Epithelial cell of prostate (primary cell): ENCODE data around the gene KYAT1.
"Not testable (repeated sequence)": the region's sequence is repeated elsewhere in the genome, so short reads cannot be mapped to it uniquely, and the experiment has no call there.

Experiments used
- DNase-seq: peaks from one replicate; pipeline ENCODE4 v3.0.0-alpha.2; 2011; ENCODE audit warnings: low read depth, low spot score
- H3K27ac ChIP-seq: fragments of 450-650 bp; 2 replicates; pipeline ENCODE4 v1.5.1; 2017; ENCODE audit warnings: mild to moderate bottlenecking

Gene KYAT1

DNA sequence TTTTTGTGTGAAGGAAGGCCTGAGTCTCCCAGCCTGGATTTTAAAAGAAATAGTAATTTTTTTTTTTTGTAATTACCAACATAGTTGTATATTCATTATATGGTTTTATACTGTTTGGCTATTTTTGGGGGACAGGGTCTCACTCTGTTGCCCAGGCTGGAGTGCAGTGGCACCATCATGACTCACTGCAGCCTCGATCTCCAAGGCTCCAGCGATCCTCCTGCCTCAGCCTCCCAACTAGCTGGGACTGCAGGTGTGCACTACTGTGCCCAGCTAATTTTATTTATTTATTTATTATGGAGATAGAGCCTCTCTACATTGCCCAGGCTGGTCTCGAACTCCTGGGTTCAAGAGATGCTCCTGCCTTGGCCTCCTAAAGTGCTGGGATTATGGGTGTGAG is 5.3 kb upstream of the KYAT1 start:
- no peak for DNase-seq
- peak overlapping the region; percentile 98 for H3K27ac ChIP-seq

DNA sequence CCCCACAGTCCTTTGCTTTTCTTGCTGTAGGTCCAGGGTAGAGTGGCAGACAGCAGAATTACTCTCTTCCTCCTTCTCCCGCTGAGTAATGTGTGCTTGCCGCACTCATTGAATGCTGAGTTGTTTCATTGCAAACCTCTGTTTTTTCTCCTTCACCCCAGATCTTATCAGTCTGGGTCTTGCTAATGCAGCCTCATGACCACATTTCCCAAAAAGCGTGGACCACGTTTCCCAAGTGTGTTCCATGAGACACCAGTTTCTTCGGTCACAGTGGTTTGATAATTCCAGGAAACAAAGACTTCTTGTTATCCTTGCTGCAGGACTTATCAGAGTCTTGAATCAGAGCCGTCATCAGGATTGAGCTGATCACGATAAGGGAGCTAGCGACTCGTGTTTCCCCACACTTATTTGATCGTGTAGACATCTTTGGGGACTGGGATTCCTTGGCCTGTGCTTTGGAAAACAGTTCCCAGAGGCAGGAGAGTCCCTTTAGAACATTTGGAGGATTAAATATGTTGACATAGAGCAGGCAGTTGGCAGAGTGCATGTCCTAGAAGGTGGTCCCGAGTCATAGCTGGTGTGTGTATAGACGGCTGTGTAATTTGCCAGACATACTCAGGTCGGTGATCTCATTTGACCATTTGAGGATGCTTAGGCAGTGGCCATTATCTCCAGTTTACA is 4.6 kb upstream of the KYAT1 start:
- no peak for DNase-seq
- peak overlapping the region; percentile 98 for H3K27ac ChIP-seq

- DNase-seq: no peak
- peak overlapping the region; percentile 98 for H3K27ac ChIP-seq
These were observed 4.0 kb upstream of the KYAT1 start for GRCh38 chr9:128885798-128886197.

- H3K27ac ChIP-seq: peak overlapping the region; percentile 98
- DNase-seq: no peak
These were observed 3.6 kb upstream of the KYAT1 start for GRCh38 chr9:128885376-128885775.

GRCh38 chr9:128884164-128884563 is 2.4 kb upstream of the KYAT1 start:
- H3K27ac ChIP-seq: peak overlapping the region; percentile 98

GRCh38 chr9:128882677-128883603 is 1.2 kb upstream of the KYAT1 start:
- no peak for DNase-seq
- peak overlapping the region; percentile 98 for H3K27ac ChIP-seq

More at GRCh38 chr9:128884164-128884563, 2.4 kb upstream of the KYAT1 start:
- no peak for DNase-seq

- no peak for DNase-seq
- H3K27ac ChIP-seq: no peak overlapping the region
These were observed 3.9 kb downstream of the KYAT1 start for GRCh38 chr9:128877852-128878251.

DNA sequence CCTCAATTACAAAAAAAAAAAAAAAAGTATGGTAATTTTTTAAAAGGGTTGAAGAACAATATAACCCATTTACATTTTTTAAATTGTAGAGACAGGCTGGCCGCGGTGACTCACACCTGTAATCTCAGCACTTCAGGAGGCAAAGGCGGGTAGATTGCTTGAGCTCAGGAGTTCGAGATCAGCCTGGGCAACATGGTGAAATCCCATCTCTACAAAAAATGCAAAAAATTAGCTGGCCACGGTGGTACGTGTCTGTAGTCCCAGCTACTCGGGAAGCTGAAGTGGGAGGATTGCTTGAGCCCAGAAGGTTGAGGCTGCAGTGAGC is 10.8 kb downstream of the KYAT1 start:
- not testable (repeated sequence) for DNase-seq, H3K27ac ChIP-seq

GRCh38 chr9:128870128-128870940 is 11.4 kb downstream of the KYAT1 start:
- no peak for DNase-seq
- H3K27ac ChIP-seq: no peak overlapping the region

DNA sequence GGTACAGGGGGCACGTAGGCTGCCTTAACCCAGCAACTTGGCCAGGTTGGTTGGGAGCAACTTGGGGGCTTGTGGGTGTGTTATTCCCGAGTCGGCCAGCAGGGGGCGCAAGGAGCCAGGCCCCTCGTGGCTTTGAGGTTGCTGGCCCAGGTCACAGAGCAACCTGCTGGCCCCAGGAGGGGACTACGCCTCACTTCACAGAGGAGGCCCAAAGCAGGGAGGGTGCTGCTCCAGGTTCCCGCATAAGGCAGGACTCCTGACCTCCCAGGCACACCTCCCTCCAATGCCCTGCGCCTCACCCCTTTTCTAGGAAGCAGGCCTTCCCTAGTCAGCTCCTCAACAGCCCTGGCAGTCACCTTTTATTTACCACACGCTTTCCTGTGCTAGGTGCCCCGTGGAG is 18.1 kb downstream of the KYAT1 start:
- DNase-seq: no peak
- H3K27ac ChIP-seq: no peak overlapping the region

DNA sequence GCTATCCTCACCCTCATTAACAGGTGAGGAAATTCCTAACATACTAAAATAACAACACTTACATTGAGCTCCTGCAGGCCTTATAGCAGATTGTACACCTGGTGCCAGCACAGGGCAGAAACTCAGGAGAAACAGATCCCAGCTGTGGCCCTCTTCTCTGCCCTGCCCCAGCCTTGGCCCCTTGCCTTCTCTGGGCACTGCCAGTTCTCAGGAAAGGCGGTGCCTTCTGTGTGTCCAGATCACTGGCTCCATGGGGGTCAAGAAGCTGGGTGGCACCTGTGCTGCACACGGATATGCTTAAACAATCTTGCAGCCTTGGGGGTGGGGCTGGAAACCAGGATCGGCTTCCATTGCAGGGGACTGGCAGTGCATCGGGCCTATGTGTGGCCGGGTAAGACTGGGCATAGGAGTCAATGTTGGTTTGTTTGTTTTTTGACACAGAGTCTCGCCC is 19.3 kb downstream of the KYAT1 start:
- no peak overlapping the region for H3K27ac ChIP-seq
- no peak for DNase-seq

DNA sequence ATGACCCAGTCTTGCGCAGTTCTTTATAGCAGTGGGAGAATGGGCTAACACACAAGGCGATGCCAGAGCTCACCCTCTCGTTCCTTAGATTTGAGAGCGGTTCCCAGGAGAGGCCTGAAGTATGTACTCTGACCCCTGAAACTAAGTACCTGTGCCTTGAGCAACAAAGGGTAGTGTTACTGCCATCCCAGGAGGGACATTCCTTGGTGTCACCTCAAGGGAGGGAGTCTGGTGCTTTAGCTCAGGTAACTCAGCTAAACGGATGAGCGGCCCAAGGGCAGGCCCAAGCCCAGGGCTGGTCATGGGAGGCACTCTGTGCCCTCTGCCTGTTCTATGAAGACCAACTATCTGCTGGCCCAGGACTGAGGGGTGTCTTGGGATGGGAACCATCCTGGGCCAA is 20.2 kb downstream of the KYAT1 start:
- no peak overlapping the region for H3K27ac ChIP-seq
- no peak for DNase-seq

DNA sequence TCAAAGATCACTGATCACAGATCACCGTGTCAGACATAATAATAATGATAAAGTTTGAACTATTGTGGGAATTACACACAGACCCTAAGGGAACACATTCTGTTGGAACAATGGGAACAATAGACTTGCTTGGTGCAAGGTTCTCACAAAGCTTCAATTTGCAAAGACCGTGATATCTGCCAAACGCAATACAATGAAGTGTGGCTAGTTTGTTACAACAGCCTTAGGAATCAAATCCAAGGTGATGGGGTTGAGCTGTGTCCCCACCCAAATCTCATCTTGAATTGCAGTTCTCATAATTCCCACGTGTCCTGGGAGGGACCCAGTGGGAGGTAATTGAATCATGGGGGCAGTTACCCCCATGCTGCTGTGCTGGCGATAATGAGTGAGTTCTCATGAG is 20.8 kb downstream of the KYAT1 start:
- peak overlapping the region; percentile 38 for H3K27ac ChIP-seq
- no peak for DNase-seq

DNA sequence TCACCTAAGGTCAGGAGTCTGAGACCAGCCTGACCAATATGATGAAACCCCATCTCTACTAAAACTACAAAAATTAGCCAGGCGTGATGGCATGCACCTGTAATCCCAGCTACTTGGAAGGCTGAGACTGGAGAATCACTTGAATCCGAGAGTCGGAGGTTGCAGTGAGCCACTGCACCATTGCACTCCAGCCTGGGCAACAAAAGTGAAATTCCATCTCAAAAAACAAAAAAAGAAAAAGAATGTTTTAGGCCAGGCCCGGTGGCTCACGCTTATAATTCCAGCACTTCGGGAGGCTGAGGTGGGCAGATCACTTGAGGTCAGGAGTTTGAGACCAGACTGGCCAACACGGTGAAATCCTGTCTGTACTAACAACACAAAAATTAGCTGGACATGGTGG is 23.3 kb downstream of the KYAT1 start:
- not testable (repeated sequence) for H3K27ac ChIP-seq, DNase-seq

GRCh38 chr9:128854454-128854853 is 27.3 kb downstream of the KYAT1 start:
- DNase-seq, H3K27ac ChIP-seq: not testable (repeated sequence)

- H3K27ac ChIP-seq, DNase-seq: not testable (repeated sequence)
These were observed 29.1 kb downstream of the KYAT1 start for GRCh38 chr9:128852646-128853045.

GRCh38 chr9:128851779-128852600 is 29.8 kb downstream of the KYAT1 start:
- not testable (repeated sequence) for DNase-seq, H3K27ac ChIP-seq

GRCh38 chr9:128851024-128851423 is 30.7 kb downstream of the KYAT1 start:
- DNase-seq: not testable (repeated sequence)

DNA sequence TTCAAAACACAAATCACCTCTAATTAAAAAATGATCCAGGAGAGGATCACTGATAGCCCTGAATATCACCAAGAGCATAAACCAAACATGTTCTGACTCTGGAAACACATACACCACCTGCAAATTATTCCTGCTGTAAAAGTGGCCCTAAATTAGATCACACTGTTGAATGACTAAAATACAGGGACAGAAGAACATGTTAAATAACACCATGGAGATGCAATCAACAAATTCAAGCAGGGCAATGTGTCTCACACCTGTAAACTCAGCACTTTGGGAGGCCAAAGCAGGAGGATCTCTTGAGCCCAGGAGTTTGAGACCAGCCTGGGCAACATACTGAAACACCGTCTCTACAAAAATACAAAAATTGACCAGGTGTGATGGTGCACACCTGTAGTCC is 33.9 kb downstream of the KYAT1 start:
- H3K27ac ChIP-seq: no peak overlapping the region
- no peak for DNase-seq

More at GRCh38 chr9:128851024-128851423, 30.7 kb downstream of the KYAT1 start:
- not testable (repeated sequence) for H3K27ac ChIP-seq

- DNase-seq: no peak
- H3K27ac ChIP-seq: peak overlapping the region; percentile 59
These were observed 35.1 kb downstream of the KYAT1 start for GRCh38 chr9:128846680-128847030.
